K562 (cell line): ENCODE data around the gene GRAMD2B.

ENCODE experiments used
- BACH1 ChIP-seq: fragments of 200-800 bp; sonication (Bioruptor generic); IDR thresholded peaks from 2 replicates; pipeline ENCODE4 v1.6.1; 2016; ENCODE audit warnings: missing genetic modification characterization, missing compliant biosample characterization
- CREB1 ChIP-seq, 2 experiments: sonication (generic) in 1 of 2; formaldehyde crosslinking in 1 of 2; IDR thresholded peaks; 2 replicates each; pipeline versions ENCODE4 v1.6.1 to v1.8.0; 2012 to 2022; ENCODE audit warnings: inconsistent platforms in 1 of 2, mild to moderate bottlenecking in 1 of 2, missing genetic modification reagents in 1 of 2, moderate library complexity in 1 of 2
- CTCF ChIP-seq, 3 experiments: IDR thresholded peaks in 2 of 3; conservative IDR thresholded peaks in 1 of 3; 2 replicates each; pipeline ENCODE4 v1.5.1; 2011 to 2012; ENCODE audit warnings: low read length in 3 of 3, mild to moderate bottlenecking in 3 of 3, control low read depth in 2 of 3, improper control_type of control experiment in 1 of 3, inconsistent platforms in 1 of 3, low read depth in 1 of 3, mixed read lengths in 1 of 3, moderate library complexity in 1 of 3; ENCODE audit not compliant: insufficient read depth in 2 of 3
- HLTF ChIP-seq: fragments of 450-650 bp; IDR thresholded peaks from 2 replicates; pipeline ENCODE4 v1.6.1; 2016
- MAX ChIP-seq: sonication (generic); formaldehyde crosslinking; IDR thresholded peaks from 2 replicates; pipeline ENCODE4 v1.9.0; 2022; ENCODE audit warnings: mild to moderate bottlenecking, missing genetic modification reagents
- NELFE ChIP-seq: IDR thresholded peaks from 2 replicates; pipeline ENCODE4 v1.6.1; 2011; ENCODE audit warnings: mild to moderate bottlenecking; ENCODE audit not compliant: insufficient read depth, insufficient read length
- POLR2A ChIP-seq: fragments of 450-650 bp; conservative IDR thresholded peaks from 2 replicates; pipeline ENCODE4 v1.6.1; 2016
- TRIM25 ChIP-seq: fragments of 450-650 bp; IDR thresholded peaks from 2 replicates; pipeline ENCODE4 v1.7.0; 2016; ENCODE audit warnings: borderline replicate concordance
- XRCC5 ChIP-seq: fragments of 200-400 bp; formaldehyde crosslinking; IDR thresholded peaks from 2 replicates; pipeline ENCODE4 v1.6.1; 2017; ENCODE audit warnings: low read depth, mild to moderate bottlenecking, low read length
- ZBTB40 ChIP-seq, 2 experiments: fragments of 450-650 bp in 1 of 2; sonication (generic) in 1 of 2; formaldehyde crosslinking in 1 of 2; IDR thresholded peaks; 2 replicates each; pipeline versions ENCODE4 v1.7.1 to v1.9.0; 2016 to 2022; ENCODE audit warnings: inconsistent platforms in 1 of 2, mild to moderate bottlenecking in 1 of 2, missing genetic modification reagents in 1 of 2
- ZNF124 ChIP-seq: sonication (generic); formaldehyde crosslinking; IDR thresholded peaks from 2 replicates; pipeline ENCODE4 v1.8.1; 2022; ENCODE audit warnings: missing genetic modification reagents
- ZZZ3 ChIP-seq: fragments of 450-650 bp; IDR thresholded peaks from 2 replicates; pipeline ENCODE4 v1.6.1; 2016; ENCODE audit warnings: antibody characterized with exemption, mild to moderate bottlenecking, moderate library complexity

GRCh38 chr5:126506079-126506478 lies 82.9 kb downstream of the GRAMD2B start:
- TF ChIP-seq CTCF (IDR thresholded peaks at IDR 0.05 in 2 of 3, conservative IDR thresholded peaks at IDR 0.05 in 1 of 3; ENCODE audit: insufficient read depth in 2 of 3, low read depth in 1 of 3, low read length in 3 of 3) = no peak
- no peak for TF ChIP-seq XRCC5
- TF ChIP-seq NELFE = no peak
- TF ChIP-seq MAX (CRISPR knock-in tag) = no peak
- no peak for TF ChIP-seq ZZZ3
- no peak for TF ChIP-seq ZNF124 (CRISPR knock-in tag)
- TF ChIP-seq BACH1 (tag) = no peak
- TF ChIP-seq HLTF = no peak
- no peak for TF ChIP-seq CREB1 (IDR thresholded peaks at IDR 0.05)
- TF ChIP-seq CREB1 (CRISPR knock-in tag; IDR thresholded peaks at IDR 0.05) = no peak
- no peak for TF ChIP-seq TRIM25
- TF ChIP-seq POLR2A = no peak
- no peak for TF ChIP-seq ZBTB40 (IDR thresholded peaks at IDR 0.05)
- no peak for TF ChIP-seq ZBTB40 (CRISPR knock-in tag; IDR thresholded peaks at IDR 0.05)
